ENCODE results near the gene MYBBP1A.

MYBBP1A gene

DNA sequence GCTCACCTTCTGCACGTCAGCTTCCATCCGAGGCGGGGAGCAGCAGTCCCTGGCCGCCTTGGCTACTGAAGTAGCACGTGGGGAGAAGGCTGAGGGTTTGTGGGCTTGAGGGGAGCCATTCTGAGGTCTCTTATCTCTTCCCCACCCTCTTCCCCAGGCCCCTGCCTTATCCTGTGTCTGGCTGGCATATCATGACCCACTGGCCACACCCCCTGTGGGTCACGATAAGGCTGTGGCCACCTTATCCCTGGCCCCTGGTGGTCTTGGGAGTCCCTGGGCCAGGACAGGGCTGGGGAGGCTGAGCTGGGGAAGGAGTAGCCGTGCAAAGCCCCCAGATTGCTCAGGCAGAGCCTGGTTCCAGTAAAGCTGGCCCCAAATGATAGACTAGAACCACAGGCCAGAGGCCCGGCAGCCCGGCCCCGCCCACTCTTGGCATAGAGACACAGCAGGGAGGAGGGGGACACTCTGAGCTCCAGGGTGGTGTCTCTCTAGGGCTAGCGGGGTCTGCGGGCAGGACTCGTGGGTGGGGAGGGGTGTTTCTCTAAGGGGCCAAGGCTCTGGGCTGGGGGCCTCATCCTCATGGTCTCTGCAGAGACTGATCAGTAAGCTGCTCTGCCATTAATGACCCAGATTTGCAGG is 48.9 kb downstream of the MYBBP1A start (continued):
- TF ChIP-seq ARNTL (CRISPR knock-in tag; IDR thresholded peaks at IDR 0.05; ENCODE audit: borderline replicate concordance, low read depth) (no peak), ZFP30 (CRISPR knock-in tag; IDR thresholded peaks at IDR 0.05) (no peak)

DNA sequence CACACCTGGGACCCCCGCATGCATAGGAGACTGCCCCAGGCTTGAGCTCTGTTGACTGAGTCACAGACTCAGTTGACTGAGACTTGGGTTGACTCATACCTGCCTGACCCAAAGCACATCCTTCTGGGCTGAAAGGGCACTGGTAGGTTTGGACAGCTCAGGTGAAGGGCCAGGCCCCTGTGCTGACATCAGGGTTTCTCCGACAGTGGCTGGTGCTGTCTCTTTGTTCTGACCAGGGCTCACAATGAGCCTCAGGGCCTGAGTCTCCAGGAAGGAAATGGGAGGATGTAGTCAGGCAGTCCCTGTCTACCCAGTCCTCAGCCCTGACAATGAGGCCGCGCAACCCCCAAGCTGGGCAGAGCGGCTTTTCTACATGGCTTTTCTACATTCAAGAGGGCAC is 50.0 kb downstream of the MYBBP1A start:
- ATAC-seq: no peak
- TF ChIP-seq GLIS3 (CRISPR knock-in tag; IDR thresholded peaks at IDR 0.05): no peak
- TF ChIP-seq, protein P1, sequence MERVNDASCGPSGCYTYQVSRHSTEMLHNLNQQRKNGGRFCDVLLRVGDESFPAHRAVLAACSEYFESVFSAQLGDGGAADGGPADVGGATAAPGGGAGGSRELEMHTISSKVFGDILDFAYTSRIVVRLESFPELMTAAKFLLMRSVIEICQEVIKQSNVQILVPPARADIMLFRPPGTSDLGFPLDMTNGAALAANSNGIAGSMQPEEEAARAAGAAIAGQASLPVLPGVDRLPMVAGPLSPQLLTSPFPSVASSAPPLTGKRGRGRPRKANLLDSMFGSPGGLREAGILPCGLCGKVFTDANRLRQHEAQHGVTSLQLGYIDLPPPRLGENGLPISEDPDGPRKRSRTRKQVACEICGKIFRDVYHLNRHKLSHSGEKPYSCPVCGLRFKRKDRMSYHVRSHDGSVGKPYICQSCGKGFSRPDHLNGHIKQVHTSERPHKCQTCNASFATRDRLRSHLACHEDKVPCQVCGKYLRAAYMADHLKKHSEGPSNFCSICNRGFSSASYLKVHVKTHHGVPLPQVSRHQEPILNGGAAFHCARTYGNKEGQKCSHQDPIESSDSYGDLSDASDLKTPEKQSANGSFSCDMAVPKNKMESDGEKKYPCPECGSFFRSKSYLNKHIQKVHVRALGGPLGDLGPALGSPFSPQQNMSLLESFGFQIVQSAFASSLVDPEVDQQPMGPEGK (CRISPR knock-in tag; IDR thresholded peaks at IDR 0.05; ENCODE audit: borderline replicate concordance): no peak
- no peak for TF ChIP-seq CSDC2 (CRISPR knock-in tag; IDR thresholded peaks at IDR 0.05)
- TF ChIP-seq, protein P2, sequence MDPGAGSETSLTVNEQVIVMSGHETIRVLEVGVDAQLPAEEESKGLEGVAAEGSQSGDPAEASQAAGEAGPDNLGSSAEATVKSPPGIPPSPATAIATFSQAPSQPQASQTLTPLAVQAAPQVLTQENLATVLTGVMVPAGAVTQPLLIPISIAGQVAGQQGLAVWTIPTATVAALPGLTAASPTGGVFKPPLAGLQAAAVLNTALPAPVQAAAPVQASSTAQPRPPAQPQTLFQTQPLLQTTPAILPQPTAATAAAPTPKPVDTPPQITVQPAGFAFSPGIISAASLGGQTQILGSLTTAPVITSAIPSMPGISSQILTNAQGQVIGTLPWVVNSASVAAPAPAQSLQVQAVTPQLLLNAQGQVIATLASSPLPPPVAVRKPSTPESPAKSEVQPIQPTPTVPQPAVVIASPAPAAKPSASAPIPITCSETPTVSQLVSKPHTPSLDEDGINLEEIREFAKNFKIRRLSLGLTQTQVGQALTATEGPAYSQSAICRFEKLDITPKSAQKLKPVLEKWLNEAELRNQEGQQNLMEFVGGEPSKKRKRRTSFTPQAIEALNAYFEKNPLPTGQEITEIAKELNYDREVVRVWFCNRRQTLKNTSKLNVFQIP (CRISPR knock-in tag; IDR thresholded peaks at IDR 0.05; ENCODE audit: borderline replicate concordance, low read depth): no peak
- no peak for TF ChIP-seq ESRRG (CRISPR knock-in tag; IDR thresholded peaks at IDR 0.05)
- no peak for TF ChIP-seq ZNF565 (CRISPR knock-in tag; conservative IDR thresholded peaks at IDR 0.05; ENCODE audit: low read depth)
- TF ChIP-seq ZNF8 (CRISPR knock-in tag; IDR thresholded peaks at IDR 0.05): no peak
- no peak for TF ChIP-seq ZFP30 (CRISPR knock-in tag; IDR thresholded peaks at IDR 0.05)
- no peak for TF ChIP-seq TCF4 (CRISPR knock-in tag; IDR thresholded peaks at IDR 0.05; ENCODE audit: borderline replicate concordance)

DNA sequence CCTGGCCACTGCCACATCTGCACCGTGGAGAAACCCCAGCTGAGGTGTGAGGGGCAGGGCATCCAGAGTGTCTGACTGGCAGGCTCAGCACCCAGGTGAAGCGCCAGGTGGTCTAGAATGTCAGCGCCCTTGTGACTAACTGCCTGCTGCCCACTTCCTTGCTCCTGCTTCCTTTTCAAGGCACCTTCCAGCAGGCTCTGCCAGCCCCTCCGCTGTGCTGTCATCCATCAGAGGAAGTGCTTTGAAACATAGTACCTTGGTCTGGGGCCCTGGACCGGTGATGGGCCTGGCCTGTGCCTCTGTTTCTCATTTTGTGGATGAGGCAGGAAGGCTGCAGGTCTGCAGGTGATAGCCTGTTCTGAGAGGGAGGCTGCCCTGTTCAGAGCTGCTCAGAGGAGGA is 51.0 kb downstream of the MYBBP1A start:
- no peak for ATAC-seq
- TF ChIP-seq, protein P3, sequence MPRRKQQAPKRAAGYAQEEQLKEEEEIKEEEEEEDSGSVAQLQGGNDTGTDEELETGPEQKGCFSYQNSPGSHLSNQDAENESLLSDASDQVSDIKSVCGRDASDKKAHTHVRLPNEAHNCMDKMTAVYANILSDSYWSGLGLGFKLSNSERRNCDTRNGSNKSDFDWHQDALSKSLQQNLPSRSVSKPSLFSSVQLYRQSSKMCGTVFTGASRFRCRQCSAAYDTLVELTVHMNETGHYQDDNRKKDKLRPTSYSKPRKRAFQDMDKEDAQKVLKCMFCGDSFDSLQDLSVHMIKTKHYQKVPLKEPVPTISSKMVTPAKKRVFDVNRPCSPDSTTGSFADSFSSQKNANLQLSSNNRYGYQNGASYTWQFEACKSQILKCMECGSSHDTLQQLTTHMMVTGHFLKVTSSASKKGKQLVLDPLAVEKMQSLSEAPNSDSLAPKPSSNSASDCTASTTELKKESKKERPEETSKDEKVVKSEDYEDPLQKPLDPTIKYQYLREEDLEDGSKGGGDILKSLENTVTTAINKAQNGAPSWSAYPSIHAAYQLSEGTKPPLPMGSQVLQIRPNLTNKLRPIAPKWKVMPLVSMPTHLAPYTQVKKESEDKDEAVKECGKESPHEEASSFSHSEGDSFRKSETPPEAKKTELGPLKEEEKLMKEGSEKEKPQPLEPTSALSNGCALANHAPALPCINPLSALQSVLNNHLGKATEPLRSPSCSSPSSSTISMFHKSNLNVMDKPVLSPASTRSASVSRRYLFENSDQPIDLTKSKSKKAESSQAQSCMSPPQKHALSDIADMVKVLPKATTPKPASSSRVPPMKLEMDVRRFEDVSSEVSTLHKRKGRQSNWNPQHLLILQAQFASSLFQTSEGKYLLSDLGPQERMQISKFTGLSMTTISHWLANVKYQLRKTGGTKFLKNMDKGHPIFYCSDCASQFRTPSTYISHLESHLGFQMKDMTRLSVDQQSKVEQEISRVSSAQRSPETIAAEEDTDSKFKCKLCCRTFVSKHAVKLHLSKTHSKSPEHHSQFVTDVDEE (CRISPR knock-in tag; IDR thresholded peaks at IDR 0.05): no peak
- TF ChIP-seq ZFP3 (CRISPR knock-in tag; IDR thresholded peaks at IDR 0.05) (no peak), RARB (CRISPR knock-in tag; IDR thresholded peaks at IDR 0.05) (no peak)
- TF ChIP-seq, protein P2 (CRISPR knock-in tag; IDR thresholded peaks at IDR 0.05; ENCODE audit: borderline replicate concordance, low read depth): no peak

DNA sequence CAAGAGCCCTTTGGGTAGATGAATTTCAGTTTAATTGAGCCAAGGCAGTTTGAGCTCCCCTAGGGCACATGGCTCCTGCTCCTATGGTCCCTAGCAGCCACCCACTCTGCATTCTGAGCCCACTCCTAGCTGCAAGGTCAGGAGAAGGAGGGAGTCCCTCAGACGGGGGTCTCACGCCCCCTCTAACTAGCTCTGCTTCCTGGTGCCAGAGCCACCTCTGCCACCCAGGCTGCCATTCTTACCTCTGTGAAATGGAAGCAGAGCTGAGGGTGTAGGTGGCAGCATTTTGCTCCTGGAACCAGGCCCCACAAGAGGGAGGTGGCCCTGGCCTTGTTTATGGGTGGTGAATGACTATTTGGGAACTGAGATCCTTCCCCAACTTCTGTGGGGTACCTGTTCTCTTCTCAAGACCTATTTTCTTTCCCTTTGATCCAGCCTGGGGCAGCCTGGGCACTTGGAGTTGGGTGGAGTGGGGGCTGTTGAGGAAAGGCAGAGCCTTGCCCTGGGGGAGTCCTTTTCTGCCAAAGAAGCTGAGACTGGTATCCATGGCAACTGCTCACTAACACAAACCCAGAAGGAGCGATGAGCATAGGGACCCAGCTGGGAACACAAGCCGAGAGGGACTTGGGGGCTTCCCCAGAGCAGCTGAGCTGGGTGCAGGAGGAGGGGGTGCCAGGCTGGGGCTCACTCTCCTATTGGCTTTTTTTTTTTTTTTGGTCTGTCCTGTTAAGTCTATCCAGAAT is 51.7 kb downstream of the MYBBP1A start:
- no peak for TF ChIP-seq ZFP30 (CRISPR knock-in tag; IDR thresholded peaks at IDR 0.05)
- TF ChIP-seq PPARA (CRISPR knock-in tag; IDR thresholded peaks at IDR 0.05; ENCODE audit: borderline replicate concordance): no peak
- no peak for TF ChIP-seq TOX (CRISPR knock-in tag; IDR thresholded peaks at IDR 0.05; ENCODE audit: borderline replicate concordance)
- TF ChIP-seq, protein P3 (CRISPR knock-in tag; IDR thresholded peaks at IDR 0.05): no peak
- no peak for TF ChIP-seq RARB (CRISPR knock-in tag; IDR thresholded peaks at IDR 0.05)
- TF ChIP-seq ZNF8 (CRISPR knock-in tag; IDR thresholded peaks at IDR 0.05): no peak
- TF ChIP-seq ZFP3 (CRISPR knock-in tag; IDR thresholded peaks at IDR 0.05): no peak
- TF ChIP-seq ZC3H10 (CRISPR knock-in tag; IDR thresholded peaks at IDR 0.05): no peak
- no peak for TF ChIP-seq TCF4 (CRISPR knock-in tag; IDR thresholded peaks at IDR 0.05; ENCODE audit: borderline replicate concordance)
- TF ChIP-seq OSR1 (CRISPR knock-in tag; IDR thresholded peaks at IDR 0.05): no peak
- TF ChIP-seq CSDC2 (CRISPR knock-in tag; IDR thresholded peaks at IDR 0.05): no peak
- TF ChIP-seq, protein P2 (CRISPR knock-in tag; IDR thresholded peaks at IDR 0.05; ENCODE audit: borderline replicate concordance, low read depth): no peak
- no peak for TF ChIP-seq GLIS3 (CRISPR knock-in tag; IDR thresholded peaks at IDR 0.05)
- TF ChIP-seq, protein P4, sequence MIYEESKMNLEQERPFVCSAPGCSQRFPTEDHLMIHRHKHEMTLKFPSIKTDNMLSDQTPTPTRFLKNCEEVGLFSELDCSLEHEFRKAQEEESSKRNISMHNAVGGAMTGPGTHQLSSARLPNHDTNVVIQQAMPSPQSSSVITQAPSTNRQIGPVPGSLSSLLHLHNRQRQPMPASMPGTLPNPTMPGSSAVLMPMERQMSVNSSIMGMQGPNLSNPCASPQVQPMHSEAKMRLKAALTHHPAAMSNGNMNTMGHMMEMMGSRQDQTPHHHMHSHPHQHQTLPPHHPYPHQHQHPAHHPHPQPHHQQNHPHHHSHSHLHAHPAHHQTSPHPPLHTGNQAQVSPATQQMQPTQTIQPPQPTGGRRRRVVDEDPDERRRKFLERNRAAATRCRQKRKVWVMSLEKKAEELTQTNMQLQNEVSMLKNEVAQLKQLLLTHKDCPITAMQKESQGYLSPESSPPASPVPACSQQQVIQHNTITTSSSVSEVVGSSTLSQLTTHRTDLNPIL (CRISPR knock-in tag; IDR thresholded peaks at IDR 0.05; ENCODE audit: low read depth): no peak
- TF ChIP-seq ZNF565 (CRISPR knock-in tag; conservative IDR thresholded peaks at IDR 0.05; ENCODE audit: low read depth): no peak
- ATAC-seq: no peak
